Peyer's patch (tissue), 4 donors: ENCODE measurements around the gene UNC5B. TPM values are rescaled to one million over a fixed set of nuclear protein-coding genes. Genes with fewer than 3 reads are reported as not detected.

Experiments
- DNase-seq, 3 donors: peaks; one replicate each; pipeline ENCODE4 v3.0.0-alpha.2; 2017 to 2019
- H3K27ac ChIP-seq, 4 donors: fragments of 200-600 bp; sonication (generic); one replicate each; pipeline ENCODE4 v1.5.1; 2016 to 2019
- H3K27me3 ChIP-seq, 2 donors: fragments of 200-600 bp; sonication (generic); one replicate each; pipeline ENCODE4 v1.5.1; 2019
- H3K36me3 ChIP-seq, 3 donors: fragments of 200-600 bp; sonication (generic); one replicate each; pipeline ENCODE4 v1.5.1; 2016 to 2019
- H3K4me1 ChIP-seq, 4 donors: fragments of 200-600 bp; sonication (generic); one replicate each; pipeline ENCODE4 v1.5.1; 2016 to 2019
- H3K4me3 ChIP-seq, 4 donors: fragments of 200-600 bp; sonication (generic); 1 replicate in 3 of 4; 2 replicates in 1 of 4; pipeline ENCODE4 v1.5.1; 2016 to 2019; ENCODE audit warnings: mild to moderate bottlenecking in 1 of 4
- H3K9me3 ChIP-seq, 4 donors: fragments of 200-600 bp; sonication (generic); one replicate each; pipeline ENCODE4 v1.5.1; 2016 to 2019; ENCODE audit warnings: mild to moderate bottlenecking in 1 of 4
- POLR2A ChIP-seq, 2 donors: fragments of 450-650 bp; IDR thresholded peaks; one replicate each; pipeline ENCODE4 v1.5.1; 2017; ENCODE audit warnings: antibody characterized with exemption in 2 of 2, mild to moderate bottlenecking in 2 of 2, moderate library complexity in 2 of 2
- total RNA-seq, 4 donors: library from RNA; depleted of rRNA; stranded (reverse); fragments of >200 nt; gene quantifications; one replicate each; pipeline ENCODE4 v1.1.0, GENCODE V29; 2016
- TF ChIP-seq, protein P1 (sequence below), 6 experiments: fragments of 450-650 bp in 4 of 6; fragments of 200-600 bp in 2 of 6; sonication (generic) in 1 of 6; IDR thresholded peaks; one replicate each; pipeline ENCODE4 v1.5.1; 2017 to 2019; ENCODE audit warnings: antibody characterized with exemption in 6 of 6, mild to moderate bottlenecking in 3 of 6, moderate library complexity in 1 of 6

The UNC5B gene
- total RNA-seq, 4 donors from 2014 or later, result 5.0 to 52.5 (median 39.1) TPM

DNA sequence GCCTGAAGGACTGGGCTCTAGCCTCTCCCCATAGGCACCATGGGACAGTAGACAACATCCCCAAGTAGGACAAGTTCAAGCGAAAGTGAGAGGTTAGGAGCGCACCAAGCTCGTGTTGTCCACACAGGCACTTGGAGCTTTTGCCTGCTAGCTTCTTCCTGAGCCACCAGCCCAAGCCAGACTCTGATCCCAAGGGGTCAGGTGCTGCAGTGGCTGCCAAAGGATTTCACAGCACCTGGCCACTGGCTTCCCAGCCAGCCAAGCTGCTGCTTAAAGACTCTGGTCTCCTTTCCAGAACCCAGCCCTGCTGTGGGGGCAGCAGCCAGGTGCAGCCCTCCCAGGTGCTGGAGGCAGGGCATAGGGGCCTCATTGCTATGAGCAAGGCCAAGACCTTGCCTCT lies 33.0 kb upstream of the UNC5B start:
- H3K9me3 ChIP-seq, result no peaks in the 10 kb centered on the region

GRCh38 chr10:71184421-71184820 lies 27.9 kb upstream of the UNC5B start:
- Histone ChIP-seq H3K36me3 (no peaks in the 10 kb centered on the region), H3K27ac (no peak overlapping the region), H3K9me3 (no peaks in the 10 kb centered on the region), H3K27me3 (no peaks in the 10 kb centered on the region), H3K4me1 (no peaks in the 10 kb centered on the region), H3K4me3 (no peak overlapping the region)
- TF ChIP-seq POLR2A (IDR thresholded peaks at IDR 0.05), result no peak
- TF ChIP-seq, protein P1, sequence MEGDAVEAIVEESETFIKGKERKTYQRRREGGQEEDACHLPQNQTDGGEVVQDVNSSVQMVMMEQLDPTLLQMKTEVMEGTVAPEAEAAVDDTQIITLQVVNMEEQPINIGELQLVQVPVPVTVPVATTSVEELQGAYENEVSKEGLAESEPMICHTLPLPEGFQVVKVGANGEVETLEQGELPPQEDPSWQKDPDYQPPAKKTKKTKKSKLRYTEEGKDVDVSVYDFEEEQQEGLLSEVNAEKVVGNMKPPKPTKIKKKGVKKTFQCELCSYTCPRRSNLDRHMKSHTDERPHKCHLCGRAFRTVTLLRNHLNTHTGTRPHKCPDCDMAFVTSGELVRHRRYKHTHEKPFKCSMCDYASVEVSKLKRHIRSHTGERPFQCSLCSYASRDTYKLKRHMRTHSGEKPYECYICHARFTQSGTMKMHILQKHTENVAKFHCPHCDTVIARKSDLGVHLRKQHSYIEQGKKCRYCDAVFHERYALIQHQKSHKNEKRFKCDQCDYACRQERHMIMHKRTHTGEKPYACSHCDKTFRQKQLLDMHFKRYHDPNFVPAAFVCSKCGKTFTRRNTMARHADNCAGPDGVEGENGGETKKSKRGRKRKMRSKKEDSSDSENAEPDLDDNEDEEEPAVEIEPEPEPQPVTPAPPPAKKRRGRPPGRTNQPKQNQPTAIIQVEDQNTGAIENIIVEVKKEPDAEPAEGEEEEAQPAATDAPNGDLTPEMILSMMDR (IDR thresholded peaks at IDR 0.05), result no peak
- DNase-seq, result no peak

More for the DNA sequence above, 33.0 kb upstream of the UNC5B start:
- no peak for TF ChIP-seq POLR2A (IDR thresholded peaks at IDR 0.05)
- TF ChIP-seq, protein P1 (IDR thresholded peaks at IDR 0.05), result no peak
- H3K4me3 ChIP-seq, result no peak overlapping the region
- H3K27me3 ChIP-seq, result no peaks in the 10 kb centered on the region
- DNase-seq, result no peak
- H3K36me3 ChIP-seq, result no peaks in the 10 kb centered on the region
- no peaks in the 10 kb centered on the region for H3K4me1 ChIP-seq
- no peak overlapping the region for H3K27ac ChIP-seq

DNA sequence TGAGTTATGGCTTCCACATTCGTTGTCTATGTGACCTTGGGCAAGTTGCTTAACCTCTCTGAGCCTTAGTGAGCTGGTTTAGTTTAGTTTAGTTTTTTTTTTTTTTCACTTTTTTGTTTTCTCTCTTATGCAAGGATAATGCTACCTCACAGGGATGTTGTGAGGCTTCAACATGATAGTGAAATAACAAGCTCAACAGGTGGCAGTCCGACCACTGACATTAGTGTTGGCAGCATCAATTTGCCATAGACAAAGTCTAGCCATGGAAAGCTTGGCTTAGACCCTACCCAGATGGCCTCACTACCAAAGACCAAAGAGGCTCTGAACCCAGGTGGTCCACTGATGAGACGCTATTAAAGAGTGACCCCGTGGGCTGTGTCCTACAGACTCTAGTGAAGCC lies 27.2 kb upstream of the UNC5B start:
- Histone ChIP-seq H3K4me1 (no peaks in the 10 kb centered on the region), H3K27me3 (no peaks in the 10 kb centered on the region), H3K9me3 (no peaks in the 10 kb centered on the region), H3K36me3 (no peaks in the 10 kb centered on the region), H3K27ac (no peak overlapping the region), H3K4me3 (no peak overlapping the region)
- DNase-seq, result no peak
- no peak for TF ChIP-seq POLR2A (IDR thresholded peaks at IDR 0.05)
- TF ChIP-seq, protein P1 (IDR thresholded peaks at IDR 0.05), result no peak

DNA sequence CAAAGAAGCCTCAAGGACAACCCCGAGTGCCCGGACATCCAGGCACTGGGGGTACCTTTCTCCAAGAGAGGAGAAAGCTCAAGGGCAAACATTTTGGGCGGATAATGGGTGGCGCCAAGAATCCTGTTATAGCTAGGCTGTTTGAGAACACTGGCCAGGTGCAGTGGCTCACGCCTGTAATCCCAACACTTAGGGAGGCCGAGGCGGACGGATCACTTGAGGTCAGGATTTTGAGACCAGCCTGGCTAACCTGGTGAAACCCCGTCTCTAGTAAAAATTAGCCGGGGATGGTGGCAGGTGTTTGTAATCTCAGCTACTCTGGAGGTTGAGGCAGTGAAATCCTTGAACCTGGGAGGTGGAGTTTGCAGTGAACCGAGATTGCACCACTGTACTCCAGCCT lies 25.2 kb upstream of the UNC5B start:
- no peak overlapping the region for H3K27ac ChIP-seq
- no peak for TF ChIP-seq POLR2A (IDR thresholded peaks at IDR 0.05)
- TF ChIP-seq, protein P1 (IDR thresholded peaks at IDR 0.05), result no peak
- no peak for DNase-seq
- no peak overlapping the region for H3K4me3 ChIP-seq
- H3K9me3 ChIP-seq, result no peaks in the 10 kb centered on the region
- no peaks in the 10 kb centered on the region for H3K36me3 ChIP-seq
- no peaks in the 10 kb centered on the region for H3K4me1 ChIP-seq
- H3K27me3 ChIP-seq, result no peaks in the 10 kb centered on the region

- no peak overlapping the region for H3K27ac ChIP-seq
- H3K4me1 ChIP-seq, result no peaks in the 10 kb centered on the region
- H3K4me3 ChIP-seq, result no peak overlapping the region
- no peak for DNase-seq
- H3K36me3 ChIP-seq, result no peaks in the 10 kb centered on the region
- no peaks in the 10 kb centered on the region for H3K27me3 ChIP-seq
- H3K9me3 ChIP-seq, result no peaks in the 10 kb centered on the region
- TF ChIP-seq, protein P1 (IDR thresholded peaks at IDR 0.05), result no peak
- TF ChIP-seq POLR2A (IDR thresholded peaks at IDR 0.05), result no peak
These were observed 24.8 kb upstream of the UNC5B start for GRCh38 chr10:71187600-71187999.

DNA sequence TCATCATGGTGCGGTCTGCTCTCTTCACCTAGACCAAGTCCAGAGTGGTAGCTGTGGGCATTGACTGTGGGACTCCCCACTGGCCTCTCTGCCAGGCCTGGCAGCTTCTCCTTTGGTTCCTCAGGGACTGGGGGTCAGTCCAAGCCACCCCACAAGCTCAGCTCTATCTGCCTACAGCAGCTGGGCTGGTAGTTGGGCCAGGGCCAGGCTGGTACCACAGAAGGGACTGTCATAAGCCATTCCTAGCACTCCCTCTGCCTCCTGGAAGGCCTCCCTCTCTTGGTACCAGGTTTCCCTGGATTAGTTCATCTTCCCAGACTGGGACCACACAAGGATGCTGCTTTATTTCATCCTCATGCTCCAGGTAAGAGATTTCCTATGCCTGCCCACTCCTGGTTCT lies 24.2 kb upstream of the UNC5B start:
- no peaks in the 10 kb centered on the region for H3K9me3 ChIP-seq
- H3K4me1 ChIP-seq, result no peaks in the 10 kb centered on the region
- no peak overlapping the region for H3K27ac ChIP-seq
- no peak overlapping the region for H3K4me3 ChIP-seq
- DNase-seq, result no peak
- TF ChIP-seq, protein P1 (IDR thresholded peaks at IDR 0.05), result no peak
- no peak for TF ChIP-seq POLR2A (IDR thresholded peaks at IDR 0.05)
- H3K36me3 ChIP-seq, result no peaks in the 10 kb centered on the region
- H3K27me3 ChIP-seq, result no peaks in the 10 kb centered on the region
